IPS-18c (cell line): ENCODE results near the gene RBPJL.
A peak's percentile ranks its signal among the peaks of the same experiment; 100 is the strongest.

ENCODE experiments used
- H3K4me3 ChIP-seq: 2 replicates; pipeline ENCODE4 v1.7.0; 2013; ENCODE audit warnings: low read depth, mild to moderate bottlenecking, low read length, moderate library complexity; ENCODE audit not compliant: insufficient read depth
- H3K9me3 ChIP-seq: one replicate; pipeline ENCODE4 v1.6.1; 2013; ENCODE audit warnings: mild to moderate bottlenecking, low read length, moderate library complexity; ENCODE audit not compliant: control insufficient read depth, insufficient read depth

RBPJL gene

DNA sequence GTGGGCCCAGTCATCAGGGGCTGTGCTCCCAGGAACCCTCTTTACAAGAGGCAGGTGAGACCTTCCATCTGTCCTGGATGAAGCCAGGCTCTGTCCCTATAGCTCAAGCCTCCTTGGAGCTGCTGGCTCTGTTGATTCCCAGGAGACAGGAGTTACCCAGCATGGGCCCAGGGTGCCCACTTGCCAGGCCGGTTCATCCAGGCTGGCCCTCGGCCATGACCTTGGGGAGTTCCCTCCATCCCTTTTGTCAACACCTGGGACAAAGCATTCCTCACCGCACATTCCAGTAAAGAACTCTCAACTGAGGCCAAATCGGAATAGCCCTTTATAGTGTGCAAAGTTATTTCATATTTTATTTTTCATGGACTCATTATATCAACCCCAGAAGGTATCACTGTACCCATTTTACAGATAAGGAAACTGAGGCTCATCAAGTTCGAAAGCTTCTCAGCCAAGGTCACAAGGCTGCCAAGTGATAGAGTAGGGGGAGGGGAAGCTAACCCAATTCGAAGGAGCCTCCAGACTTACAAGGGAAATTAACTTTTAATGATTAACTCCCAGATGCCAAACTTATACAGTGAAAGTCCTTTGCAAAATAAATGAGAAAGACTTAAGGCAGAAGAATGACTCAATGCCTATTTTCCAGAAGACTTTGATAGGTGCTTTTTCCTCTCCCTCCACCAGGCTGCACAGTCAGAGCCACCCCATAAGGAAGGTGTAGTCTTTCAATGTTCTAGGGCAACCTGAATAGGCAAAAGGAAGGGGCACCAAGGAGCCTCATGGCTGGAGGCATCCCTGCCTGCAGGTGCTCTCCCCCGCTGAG, 23.1 kb downstream of the RBPJL start:
- no peak overlapping the region for H3K4me3 ChIP-seq
- no peaks in the 10 kb centered on the region for H3K9me3 ChIP-seq

DNA sequence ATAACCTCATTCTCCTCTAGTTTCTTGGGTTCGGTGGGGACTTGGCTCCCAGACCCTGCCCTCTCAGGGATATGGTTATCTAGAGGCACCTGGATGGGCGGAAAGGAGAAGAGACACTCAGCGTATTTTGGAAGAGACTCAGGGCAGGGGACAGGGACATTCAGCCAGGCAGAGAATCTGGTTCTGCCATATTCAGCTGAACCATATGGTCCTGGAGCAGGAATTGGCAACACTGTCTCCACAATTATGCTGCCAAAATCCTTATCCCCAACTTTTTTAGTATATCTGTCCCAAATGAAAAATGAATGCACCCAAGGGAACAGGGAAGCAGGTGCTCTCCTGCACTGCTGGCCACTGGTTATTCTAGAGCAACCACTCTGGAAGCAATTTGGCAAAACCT, 23.8 kb downstream of the RBPJL start:
- H3K9me3 ChIP-seq, result no peaks in the 10 kb centered on the region
- H3K4me3 ChIP-seq, result no peak overlapping the region

DNA sequence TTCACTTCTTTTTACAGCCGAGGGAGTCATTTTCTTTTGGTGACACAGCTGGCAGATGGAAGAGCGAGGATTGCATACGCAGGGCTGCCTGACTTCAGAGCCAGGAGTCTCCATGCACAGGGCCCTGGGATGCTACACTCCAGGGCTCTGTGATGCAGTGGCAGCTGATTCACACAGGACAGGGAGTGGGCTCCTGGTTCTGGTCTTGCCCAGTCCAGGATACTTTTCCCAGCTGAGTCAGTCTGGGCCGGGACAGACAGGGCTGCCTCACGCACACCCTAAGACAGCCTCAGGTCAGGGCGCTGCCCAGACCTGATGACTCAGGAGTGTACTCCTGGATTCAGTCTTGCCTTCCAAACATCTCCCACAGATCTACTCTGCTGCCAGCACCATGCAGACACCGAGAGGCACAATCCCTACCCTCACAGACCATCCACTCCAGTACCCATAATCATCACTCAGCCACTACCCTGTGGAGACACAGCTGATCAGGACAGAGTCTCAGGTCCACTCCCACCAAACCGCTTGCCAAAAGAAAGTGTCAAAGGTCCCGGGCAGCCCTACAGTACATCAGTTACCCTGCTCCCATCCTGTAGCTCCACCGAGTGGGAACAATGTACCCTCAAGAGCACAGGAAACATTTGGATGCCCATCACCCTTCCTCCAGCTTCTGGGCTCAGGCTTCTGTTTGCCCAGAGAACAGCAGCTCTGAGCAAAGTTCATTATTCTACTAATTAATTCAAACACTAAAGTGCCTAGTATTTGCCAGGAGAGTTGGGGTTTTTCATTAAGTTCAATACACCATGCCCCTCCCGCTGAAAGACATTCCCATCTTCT, 30.1 kb downstream of the RBPJL start:
- H3K4me3 ChIP-seq, result no peak overlapping the region
- no peaks in the 10 kb centered on the region for H3K9me3 ChIP-seq

DNA sequence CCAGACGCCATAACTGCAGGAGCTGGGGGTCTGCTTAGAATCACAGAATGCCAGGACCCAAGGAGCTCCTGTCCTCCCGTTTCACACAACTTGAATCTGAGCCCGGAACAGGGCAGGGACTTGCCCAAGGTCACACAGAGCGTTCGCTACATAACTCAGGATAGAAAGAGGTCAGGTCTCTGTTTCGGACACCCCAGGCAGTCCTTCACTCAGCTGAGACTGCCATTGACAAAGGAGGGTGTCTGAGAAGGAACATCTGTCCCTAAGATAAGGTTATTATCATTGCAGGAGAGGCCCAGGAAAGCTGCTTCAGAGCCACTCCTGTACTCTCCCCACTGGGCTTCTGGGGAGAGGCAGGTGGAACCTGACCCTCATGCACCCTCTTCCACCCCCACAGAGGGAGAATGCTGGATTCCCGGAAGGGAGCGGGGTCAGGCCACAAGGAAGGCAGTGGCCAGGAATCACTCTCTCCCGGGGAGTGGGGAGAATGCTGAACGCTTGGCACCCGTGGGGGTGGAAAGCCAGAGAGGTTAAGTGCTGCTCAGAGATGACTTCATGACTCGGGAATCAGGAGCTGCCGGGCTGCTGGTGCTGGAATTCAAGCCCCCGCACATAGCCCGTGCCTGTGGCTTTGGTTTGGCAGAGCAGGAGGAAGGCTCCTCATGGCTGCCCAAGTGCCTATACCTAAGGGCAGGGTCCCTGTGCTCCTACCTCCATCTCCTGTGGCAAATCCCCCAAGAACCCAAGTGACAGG, 30.9 kb downstream of the RBPJL start:
- Histone ChIP-seq H3K9me3 (no peaks in the 10 kb centered on the region), H3K4me3 (no peak overlapping the region)

DNA sequence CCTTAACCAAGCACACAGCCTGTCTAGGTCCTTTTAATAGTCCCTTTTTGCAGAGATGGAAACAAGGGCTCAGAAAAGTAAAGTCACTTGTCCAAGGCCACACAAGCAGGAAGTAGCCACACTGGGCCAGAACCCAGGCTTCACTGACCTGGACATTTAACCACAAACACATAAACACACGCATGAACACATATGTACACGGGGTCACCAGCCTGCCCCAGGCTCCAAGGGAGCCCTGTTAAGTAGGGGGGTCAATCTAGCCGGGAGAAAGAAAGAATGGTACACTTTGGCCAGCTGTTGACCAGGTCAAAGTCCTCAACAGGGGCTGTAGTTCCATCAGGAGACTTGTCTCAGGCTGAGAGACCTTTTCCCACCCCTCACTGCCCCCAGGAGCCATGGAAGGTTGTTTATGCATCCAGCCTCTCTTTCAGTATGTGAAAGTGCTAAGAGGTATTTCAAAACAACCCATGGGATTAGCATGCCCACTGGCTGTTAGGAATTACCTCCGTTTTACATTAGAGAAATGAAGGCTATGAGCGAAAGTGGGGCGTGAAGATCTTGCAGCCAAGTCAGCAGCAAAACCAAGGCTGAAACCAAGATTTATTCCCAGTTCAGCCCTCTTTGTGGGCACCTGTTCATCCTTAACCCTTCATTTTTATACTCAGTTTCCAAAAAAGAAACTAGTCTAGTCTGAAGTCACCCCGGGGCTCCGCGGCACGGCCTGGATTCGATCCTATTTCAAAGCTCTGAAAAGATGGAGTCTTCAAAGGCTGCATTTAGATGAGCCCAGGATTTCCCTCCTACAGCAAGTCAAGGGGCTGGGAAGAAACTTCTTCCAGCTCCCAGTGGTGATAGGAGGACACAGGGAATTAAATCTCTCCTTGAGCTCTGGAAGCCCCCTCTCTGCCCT, 31.7 kb downstream of the RBPJL start:
- Histone ChIP-seq H3K4me3 (no peak overlapping the region), H3K9me3 (no peaks in the 10 kb centered on the region)

DNA sequence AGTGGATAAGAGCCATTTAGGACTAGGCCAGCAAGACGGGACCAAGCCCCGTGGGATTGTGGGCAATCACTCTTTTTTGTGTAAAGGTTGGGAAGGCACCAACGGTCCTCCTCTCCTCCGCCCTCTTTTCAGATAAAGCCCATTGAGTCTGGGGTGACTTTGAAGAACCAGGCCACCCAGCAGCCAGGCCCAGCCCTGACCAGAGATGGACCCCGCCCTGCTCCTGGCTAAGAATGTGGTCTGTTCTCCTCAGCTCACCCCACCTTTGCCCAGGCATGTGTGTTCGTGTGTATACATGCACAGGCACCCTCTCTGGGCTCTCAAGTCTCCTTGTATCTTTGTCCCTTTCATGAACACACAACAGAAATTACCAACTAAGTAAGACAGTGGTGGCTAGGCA, 32.4 kb downstream of the RBPJL start:
- Histone ChIP-seq H3K4me3 (peak overlapping the region; percentile 20; the same call in 1 of the 2 replicates), H3K9me3 (no peaks in the 10 kb centered on the region)

DNA sequence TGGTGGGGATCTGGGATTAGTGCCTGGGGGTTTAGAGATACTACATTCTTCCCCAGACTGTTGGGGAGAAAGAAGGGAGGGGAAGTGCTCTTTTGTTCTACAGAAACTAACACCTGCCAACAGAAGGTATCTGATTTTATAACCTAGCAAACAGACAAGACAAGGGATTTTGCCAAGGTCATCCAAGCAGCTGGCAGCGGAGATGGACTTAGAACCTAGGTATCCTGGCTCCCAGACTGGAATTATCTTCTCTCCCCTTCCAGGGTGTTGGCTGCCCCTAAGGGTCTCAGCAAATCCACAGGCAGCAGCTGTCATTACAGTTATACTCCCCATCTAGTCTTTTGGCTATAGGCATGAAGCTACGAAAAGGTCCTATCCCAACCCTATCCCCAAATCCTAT, 33.2 kb downstream of the RBPJL start:
- H3K4me3 ChIP-seq, result no peak overlapping the region
- H3K9me3 ChIP-seq, result no peaks in the 10 kb centered on the region

DNA sequence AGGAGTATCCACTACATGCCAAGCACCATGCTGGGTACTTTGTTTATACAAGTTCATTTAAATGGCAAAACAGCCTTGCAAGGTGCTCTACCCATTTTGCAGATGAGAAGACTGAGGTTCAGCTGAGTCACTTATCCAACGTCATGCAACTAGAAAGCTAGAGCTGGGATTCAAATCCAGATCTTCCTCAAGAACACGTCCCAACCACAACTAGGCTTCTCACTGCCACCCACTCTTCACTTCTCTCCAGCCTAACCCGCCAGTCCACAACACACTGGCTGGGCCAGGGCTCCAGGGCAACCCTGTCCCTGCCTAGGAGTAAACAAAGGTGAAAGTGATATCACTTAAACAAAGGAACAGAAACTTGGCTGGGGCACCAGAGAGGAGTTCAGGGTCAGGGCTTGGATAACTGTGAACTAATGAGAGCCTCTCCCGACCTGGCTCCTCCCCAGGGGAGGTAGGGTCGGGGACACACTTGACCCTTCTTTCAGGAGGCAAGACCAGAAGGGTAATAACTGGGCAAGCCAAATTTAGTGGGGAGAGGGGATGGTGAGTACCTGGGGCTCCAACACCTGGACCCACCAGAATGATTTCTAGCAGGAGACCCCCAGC, 33.7 kb downstream of the RBPJL start:
- Histone ChIP-seq H3K9me3 (no peaks in the 10 kb centered on the region), H3K4me3 (no peak overlapping the region)

DNA sequence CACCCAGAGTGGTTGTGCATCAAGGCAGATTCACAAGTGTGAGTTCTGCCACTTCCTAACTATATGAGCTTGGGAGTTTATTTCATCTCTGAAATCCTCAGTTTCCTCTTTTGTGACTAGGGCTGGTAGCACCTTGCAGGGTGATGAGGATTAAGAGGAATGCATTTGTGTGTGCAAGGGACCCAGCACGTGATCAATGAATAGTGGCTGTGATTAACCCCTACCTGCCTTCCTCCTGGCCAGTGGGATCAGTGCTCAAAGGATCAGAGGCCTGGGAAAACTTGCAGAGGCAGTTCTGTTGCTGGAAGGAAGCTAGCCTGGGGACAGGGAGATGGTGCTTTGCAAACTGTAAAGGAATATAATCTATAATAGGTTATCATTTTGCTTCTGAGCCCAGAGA, 34.3 kb downstream of the RBPJL start:
- Histone ChIP-seq H3K4me3 (no peak overlapping the region), H3K9me3 (no peaks in the 10 kb centered on the region)

DNA sequence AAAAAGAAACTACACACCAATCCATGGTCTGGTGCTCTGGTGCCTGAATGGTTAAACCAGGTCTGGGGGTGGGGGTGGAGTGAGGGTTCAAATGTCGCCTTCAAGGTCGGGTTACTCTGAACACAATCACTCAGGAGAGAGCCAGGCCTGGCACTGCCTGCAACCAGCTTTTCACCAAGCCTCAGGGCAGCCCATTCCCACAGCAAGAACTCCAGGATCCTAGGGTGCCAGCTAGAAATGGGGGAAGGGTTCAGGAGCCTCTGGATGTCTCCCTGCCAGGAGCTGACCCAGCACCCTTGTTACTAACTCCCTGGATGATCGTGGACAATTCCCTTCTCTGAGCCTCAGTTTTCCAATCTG, 34.9 kb downstream of the RBPJL start:
- Histone ChIP-seq H3K4me3 (peak overlapping the region; percentile 51), H3K9me3 (no peaks in the 10 kb centered on the region)

DNA sequence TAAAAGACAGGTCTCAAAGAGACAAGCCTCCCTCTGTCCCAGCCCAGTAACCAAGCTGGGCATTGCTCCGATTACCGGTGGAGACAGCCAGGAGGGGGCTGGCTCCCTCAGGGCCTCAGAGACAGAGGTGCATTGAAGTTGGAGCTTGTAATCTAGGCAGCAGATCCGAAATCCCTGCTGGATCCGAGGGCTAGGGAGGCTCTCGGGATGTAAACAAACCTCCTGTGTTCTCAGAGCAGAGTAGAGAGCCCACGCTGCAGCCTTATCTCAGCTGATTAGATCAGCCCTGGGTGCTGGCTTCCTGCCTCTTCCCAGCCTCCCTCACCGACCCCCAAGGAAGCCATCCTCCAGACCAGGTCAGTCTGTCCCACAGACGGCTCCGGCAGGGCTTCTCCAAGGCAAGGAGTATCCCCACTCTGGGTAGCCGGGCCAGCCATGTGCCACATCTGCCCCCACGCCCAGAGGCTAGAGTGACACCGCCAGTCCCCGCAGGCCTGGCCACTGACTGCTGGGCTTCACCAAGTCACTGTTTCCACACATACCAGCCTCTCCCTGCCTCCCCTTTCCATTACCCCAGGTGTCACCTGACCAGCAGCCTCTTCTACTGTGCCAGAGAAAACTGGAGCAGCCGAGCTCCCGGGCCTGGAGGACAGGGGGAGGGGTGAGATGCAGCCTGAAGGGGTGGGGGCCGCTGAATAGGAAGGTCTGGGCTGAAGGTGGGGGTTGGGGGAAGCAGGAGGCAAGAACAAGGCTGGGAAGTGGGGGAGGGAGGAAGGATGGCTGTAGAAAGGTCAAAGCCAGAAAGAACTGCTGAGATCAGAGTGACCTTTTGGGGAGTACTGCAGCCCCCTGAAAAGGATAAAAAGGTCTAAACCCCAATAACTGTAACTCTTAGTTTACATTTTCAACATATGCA, 35.6 kb downstream of the RBPJL start:
- H3K4me3 ChIP-seq, result peak overlapping the region; percentile 51
- no peaks in the 10 kb centered on the region for H3K9me3 ChIP-seq

DNA sequence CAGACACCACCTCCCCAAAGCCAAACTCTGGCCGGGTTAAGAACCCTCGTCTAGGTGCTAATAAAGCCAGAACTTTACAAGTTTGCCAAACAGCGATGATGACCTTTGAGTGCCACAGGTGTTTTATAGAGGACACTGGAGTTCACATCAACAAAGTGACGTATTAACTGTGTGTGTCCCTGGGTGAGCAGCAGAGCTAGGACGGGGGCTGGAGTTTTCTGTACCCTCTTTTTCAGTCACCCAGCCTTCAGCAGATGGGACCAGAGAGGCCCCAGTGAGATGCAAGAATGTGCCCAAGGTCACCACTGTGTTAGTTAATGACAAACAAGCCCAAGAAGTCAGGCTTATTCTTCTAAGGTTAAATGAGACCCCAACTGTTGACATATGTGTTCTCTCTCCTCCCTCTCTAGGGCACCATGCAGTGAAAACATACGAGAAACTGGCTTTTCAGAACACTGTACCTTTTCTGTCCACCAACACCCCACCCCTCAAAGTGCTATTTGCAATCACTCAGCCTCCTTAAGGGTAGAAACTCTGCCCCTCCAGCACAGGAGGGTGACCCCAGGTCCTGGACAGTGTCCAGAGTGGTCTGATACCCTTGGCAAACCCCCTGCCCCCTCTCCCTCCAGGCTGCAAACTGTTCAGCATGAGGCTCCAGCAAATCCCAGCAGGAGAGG, 36.4 kb downstream of the RBPJL start:
- no peaks in the 10 kb centered on the region for H3K9me3 ChIP-seq
- peak overlapping the region; percentile 34 for H3K4me3 ChIP-seq

DNA sequence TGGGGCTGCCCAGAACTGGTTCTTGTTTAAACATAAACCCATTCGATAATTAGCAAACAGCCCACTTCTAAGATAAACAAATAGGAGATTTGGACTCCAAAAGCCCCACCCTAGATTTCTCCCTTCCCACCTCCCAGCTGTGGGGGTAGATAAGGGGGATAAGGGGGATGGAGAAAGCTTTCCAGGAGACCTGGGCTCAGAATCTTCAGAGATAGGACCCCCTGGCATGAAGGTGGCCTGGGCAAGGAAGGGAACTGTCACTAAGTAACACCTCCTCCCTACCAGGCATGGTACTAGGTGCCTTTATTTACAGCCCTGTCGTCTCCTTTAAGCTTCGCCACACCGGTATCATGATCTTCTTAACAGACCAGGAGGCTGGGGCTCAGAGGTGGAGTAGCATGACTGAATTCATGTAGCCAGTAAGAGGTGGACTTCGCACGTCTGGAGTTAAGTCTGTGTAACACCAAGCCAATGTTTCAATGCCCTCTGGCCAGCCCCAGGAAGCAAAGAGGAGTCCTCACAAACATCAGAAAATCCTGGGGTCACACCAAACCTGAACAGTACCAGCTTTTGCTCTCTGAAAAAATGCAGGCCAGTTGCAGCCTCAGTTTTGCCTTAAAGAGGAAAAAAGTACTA, 37.0 kb downstream of the RBPJL start:
- 0 out of 2 replicates have a peak overlapping the region, but pooled peaks have one; percentile 40 for H3K4me3 ChIP-seq
- no peaks in the 10 kb centered on the region for H3K9me3 ChIP-seq

DNA sequence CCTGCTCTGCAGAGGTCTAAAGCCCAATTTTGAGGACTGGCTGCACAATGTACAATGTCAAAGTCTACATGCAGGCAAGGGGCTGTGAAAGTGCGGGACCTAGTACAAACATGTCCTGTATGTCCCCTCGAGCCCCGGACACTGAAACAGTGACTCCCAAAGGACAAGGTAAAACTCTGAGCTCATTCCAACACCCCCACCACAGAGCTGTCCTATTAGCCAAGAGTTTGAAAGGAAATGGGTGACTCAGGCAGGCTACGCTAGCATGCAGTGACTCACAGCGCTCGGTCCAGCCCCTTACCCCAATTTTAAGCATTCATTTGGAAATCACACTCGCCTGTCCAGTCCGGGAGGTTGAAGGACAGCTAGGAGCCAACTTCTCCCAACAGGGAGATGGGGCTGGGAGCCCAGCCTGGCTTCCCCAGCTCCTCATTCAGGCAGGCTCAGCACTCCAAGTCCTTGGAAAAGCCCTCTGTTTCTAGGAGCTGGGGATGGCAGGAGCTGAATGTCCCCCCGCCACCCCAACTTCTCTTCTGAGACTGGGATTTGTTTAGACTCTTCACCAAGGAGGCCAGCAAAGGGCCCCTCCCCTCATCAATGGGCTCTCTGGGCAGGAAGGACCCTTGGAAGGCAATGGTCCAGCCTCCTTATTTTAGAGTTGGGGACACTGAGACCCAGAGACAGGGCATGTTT, 37.7 kb downstream of the RBPJL start:
- no peaks in the 10 kb centered on the region for H3K9me3 ChIP-seq
- H3K4me3 ChIP-seq, result peak overlapping the region; percentile 40
